ENCODE results near the gene PDZRN4.

PDZRN4 gene

GRCh38 chr12:41548926-41549325, 360.8 kb downstream of the PDZRN4 start:
- Mint-ChIP-seq H3K27ac (no peak overlapping the region), H3K4me3 (no peak overlapping the region), H3K36me3 (ENCODE audit: low read depth) (no peaks in the 10 kb centered on the region), H3K9me3 (no peaks in the 10 kb centered on the region), H3K4me1 (ENCODE audit: low read depth) (no peaks in the 10 kb centered on the region), H3K27me3 (ENCODE audit: low read depth) (no peaks in the 10 kb centered on the region)
- no peak for DNase-seq (ENCODE audit: low spot score)

- DNase-seq (ENCODE audit: low spot score), result no peak
- H3K27ac Mint-ChIP-seq, result no peak overlapping the region
- H3K36me3 Mint-ChIP-seq (ENCODE audit: low read depth), result no peaks in the 10 kb centered on the region
- no peak overlapping the region for H3K4me3 Mint-ChIP-seq
- H3K27me3 Mint-ChIP-seq (ENCODE audit: low read depth), result no peaks in the 10 kb centered on the region
- H3K9me3 Mint-ChIP-seq, result no peaks in the 10 kb centered on the region
- no peaks in the 10 kb centered on the region for H3K4me1 Mint-ChIP-seq (ENCODE audit: low read depth)
Observed at GRCh38 chr12:41552588-41552987, 364.5 kb downstream of the PDZRN4 start.

GRCh38 chr12:41556176-41556575, 368.1 kb downstream of the PDZRN4 start:
- Mint-ChIP-seq H3K36me3 (ENCODE audit: low read depth) (no peaks in the 10 kb centered on the region), H3K27me3 (ENCODE audit: low read depth) (no peaks in the 10 kb centered on the region), H3K9me3 (no peaks in the 10 kb centered on the region), H3K27ac (no peak overlapping the region), H3K4me3 (no peak overlapping the region), H3K4me1 (ENCODE audit: low read depth) (no peaks in the 10 kb centered on the region)
- DNase-seq (ENCODE audit: low spot score), result no peak

- DNase-seq (ENCODE audit: low spot score), result no peak
- Mint-ChIP-seq H3K4me3 (no peak overlapping the region), H3K27ac (no peak overlapping the region), H3K9me3 (no peaks in the 10 kb centered on the region), H3K36me3 (ENCODE audit: low read depth) (no peaks in the 10 kb centered on the region), H3K27me3 (ENCODE audit: low read depth) (no peaks in the 10 kb centered on the region), H3K4me1 (ENCODE audit: low read depth) (no peaks in the 10 kb centered on the region)
Observed at GRCh38 chr12:41557344-41557743, 369.2 kb downstream of the PDZRN4 start.

- H3K4me1 Mint-ChIP-seq (ENCODE audit: low read depth), result no peaks in the 10 kb centered on the region
- no peaks in the 10 kb centered on the region for H3K27me3 Mint-ChIP-seq (ENCODE audit: low read depth)
- DNase-seq (ENCODE audit: low spot score), result no peak
- H3K27ac Mint-ChIP-seq, result no peak overlapping the region
- no peak overlapping the region for H3K4me3 Mint-ChIP-seq
- no peaks in the 10 kb centered on the region for H3K9me3 Mint-ChIP-seq
- H3K36me3 Mint-ChIP-seq (ENCODE audit: low read depth), result no peaks in the 10 kb centered on the region
Observed at GRCh38 chr12:41558671-41559070, 370.6 kb downstream of the PDZRN4 start.

- H3K4me1 Mint-ChIP-seq (ENCODE audit: low read depth), result no peaks in the 10 kb centered on the region
- no peak overlapping the region for H3K27ac Mint-ChIP-seq
- no peaks in the 10 kb centered on the region for H3K9me3 Mint-ChIP-seq
- no peaks in the 10 kb centered on the region for H3K36me3 Mint-ChIP-seq (ENCODE audit: low read depth)
- no peak overlapping the region for H3K4me3 Mint-ChIP-seq
- no peak for DNase-seq (ENCODE audit: low spot score)
- H3K27me3 Mint-ChIP-seq (ENCODE audit: low read depth), result no peaks in the 10 kb centered on the region
Observed at GRCh38 chr12:41563051-41563450, 374.9 kb downstream of the PDZRN4 start.

GRCh38 chr12:41564816-41565215, 376.7 kb downstream of the PDZRN4 start:
- Mint-ChIP-seq H3K4me3 (no peak overlapping the region), H3K9me3 (no peaks in the 10 kb centered on the region), H3K36me3 (ENCODE audit: low read depth) (no peaks in the 10 kb centered on the region), H3K27ac (no peak overlapping the region), H3K27me3 (ENCODE audit: low read depth) (no peaks in the 10 kb centered on the region), H3K4me1 (ENCODE audit: low read depth) (no peaks in the 10 kb centered on the region)
- DNase-seq (ENCODE audit: low spot score), result no peak

- Mint-ChIP-seq H3K4me3 (no peak overlapping the region), H3K27ac (no peak overlapping the region), H3K4me1 (ENCODE audit: low read depth) (no peaks in the 10 kb centered on the region), H3K27me3 (ENCODE audit: low read depth) (no peaks in the 10 kb centered on the region), H3K9me3 (no peaks in the 10 kb centered on the region), H3K36me3 (ENCODE audit: low read depth) (no peaks in the 10 kb centered on the region)
- DNase-seq (ENCODE audit: low spot score), result no peak
Observed at GRCh38 chr12:41566703-41567102, 378.6 kb downstream of the PDZRN4 start.

- H3K27me3 Mint-ChIP-seq (ENCODE audit: low read depth), result no peaks in the 10 kb centered on the region
- H3K4me3 Mint-ChIP-seq, result no peak overlapping the region
- no peaks in the 10 kb centered on the region for H3K4me1 Mint-ChIP-seq (ENCODE audit: low read depth)
- DNase-seq (ENCODE audit: low spot score), result no peak
- H3K27ac Mint-ChIP-seq, result no peak overlapping the region
- H3K9me3 Mint-ChIP-seq, result no peaks in the 10 kb centered on the region
- no peaks in the 10 kb centered on the region for H3K36me3 Mint-ChIP-seq (ENCODE audit: low read depth)
Observed at GRCh38 chr12:41573445-41573844, 385.3 kb downstream of the PDZRN4 start.

- no peaks in the 10 kb centered on the region for H3K36me3 Mint-ChIP-seq (ENCODE audit: low read depth)
- no peak for DNase-seq (ENCODE audit: low spot score)
- no peaks in the 10 kb centered on the region for H3K4me1 Mint-ChIP-seq (ENCODE audit: low read depth)
- H3K27ac Mint-ChIP-seq, result no peak overlapping the region
- no peaks in the 10 kb centered on the region for H3K27me3 Mint-ChIP-seq (ENCODE audit: low read depth)
- H3K9me3 Mint-ChIP-seq, result no peaks in the 10 kb centered on the region
- H3K4me3 Mint-ChIP-seq, result no peak overlapping the region
Observed at GRCh38 chr12:41576925-41577324, 388.8 kb downstream of the PDZRN4 start.

- DNase-seq (ENCODE audit: low spot score), result no peak
- Mint-ChIP-seq H3K27ac (no peak overlapping the region), H3K4me1 (ENCODE audit: low read depth) (no peaks in the 10 kb centered on the region), H3K4me3 (no peak overlapping the region), H3K27me3 (ENCODE audit: low read depth) (no peaks in the 10 kb centered on the region), H3K9me3 (no peaks in the 10 kb centered on the region), H3K36me3 (ENCODE audit: low read depth) (no peaks in the 10 kb centered on the region)
Observed at GRCh38 chr12:41577995-41578394, 389.9 kb downstream of the PDZRN4 start.

GRCh38 chr12:41585784-41586183, 397.7 kb downstream of the PDZRN4 start:
- H3K27ac Mint-ChIP-seq, result no peak overlapping the region
- H3K4me1 Mint-ChIP-seq (ENCODE audit: low read depth), result no peaks in the 10 kb centered on the region
- no peaks in the 10 kb centered on the region for H3K27me3 Mint-ChIP-seq (ENCODE audit: low read depth)
- no peaks in the 10 kb centered on the region for H3K9me3 Mint-ChIP-seq
- H3K4me3 Mint-ChIP-seq, result no peak overlapping the region
- no peaks in the 10 kb centered on the region for H3K36me3 Mint-ChIP-seq (ENCODE audit: low read depth)
- DNase-seq (ENCODE audit: low spot score), result no peak

GRCh38 chr12:41587574-41587973, 399.5 kb downstream of the PDZRN4 start:
- H3K4me3 Mint-ChIP-seq, result no peak overlapping the region
- H3K27ac Mint-ChIP-seq, result no peak overlapping the region
- H3K9me3 Mint-ChIP-seq, result no peaks in the 10 kb centered on the region
- H3K36me3 Mint-ChIP-seq (ENCODE audit: low read depth), result no peaks in the 10 kb centered on the region
- DNase-seq (ENCODE audit: low spot score), result no peak
- H3K4me1 Mint-ChIP-seq (ENCODE audit: low read depth), result no peaks in the 10 kb centered on the region
- no peaks in the 10 kb centered on the region for H3K27me3 Mint-ChIP-seq (ENCODE audit: low read depth)

- Mint-ChIP-seq H3K36me3 (ENCODE audit: low read depth) (no peaks in the 10 kb centered on the region), H3K27me3 (ENCODE audit: low read depth) (no peaks in the 10 kb centered on the region), H3K4me3 (no peak overlapping the region), H3K4me1 (ENCODE audit: low read depth) (no peaks in the 10 kb centered on the region), H3K9me3 (no peaks in the 10 kb centered on the region), H3K27ac (no peak overlapping the region)
- no peak for DNase-seq (ENCODE audit: low spot score)
Observed at GRCh38 chr12:41589878-41590277, 401.8 kb downstream of the PDZRN4 start.

GRCh38 chr12:41596190-41596589, 408.1 kb downstream of the PDZRN4 start:
- H3K4me3 Mint-ChIP-seq, result no peak overlapping the region
- no peaks in the 10 kb centered on the region for H3K4me1 Mint-ChIP-seq (ENCODE audit: low read depth)
- no peaks in the 10 kb centered on the region for H3K27me3 Mint-ChIP-seq (ENCODE audit: low read depth)
- H3K27ac Mint-ChIP-seq, result no peak overlapping the region
- H3K36me3 Mint-ChIP-seq (ENCODE audit: low read depth), result no peaks in the 10 kb centered on the region
- DNase-seq (ENCODE audit: low spot score), result no peak
- H3K9me3 Mint-ChIP-seq, result no peaks in the 10 kb centered on the region
